ENCODE results near the gene CD99L2. TPM values are rescaled to one million over a fixed set of nuclear protein-coding genes. Genes with fewer than 3 reads are reported as not detected.
A peak's percentile ranks its signal among the peaks of the same experiment; 100 is the strongest.

Gene CD99L2
- total and polyA plus RNA-seq, 10 of the 15 experiments (the other 5 are each of a cell fraction or from before 2014, with no cell fraction given), result 1.1 to 22.9 (median 13.0) TPM

DNA sequence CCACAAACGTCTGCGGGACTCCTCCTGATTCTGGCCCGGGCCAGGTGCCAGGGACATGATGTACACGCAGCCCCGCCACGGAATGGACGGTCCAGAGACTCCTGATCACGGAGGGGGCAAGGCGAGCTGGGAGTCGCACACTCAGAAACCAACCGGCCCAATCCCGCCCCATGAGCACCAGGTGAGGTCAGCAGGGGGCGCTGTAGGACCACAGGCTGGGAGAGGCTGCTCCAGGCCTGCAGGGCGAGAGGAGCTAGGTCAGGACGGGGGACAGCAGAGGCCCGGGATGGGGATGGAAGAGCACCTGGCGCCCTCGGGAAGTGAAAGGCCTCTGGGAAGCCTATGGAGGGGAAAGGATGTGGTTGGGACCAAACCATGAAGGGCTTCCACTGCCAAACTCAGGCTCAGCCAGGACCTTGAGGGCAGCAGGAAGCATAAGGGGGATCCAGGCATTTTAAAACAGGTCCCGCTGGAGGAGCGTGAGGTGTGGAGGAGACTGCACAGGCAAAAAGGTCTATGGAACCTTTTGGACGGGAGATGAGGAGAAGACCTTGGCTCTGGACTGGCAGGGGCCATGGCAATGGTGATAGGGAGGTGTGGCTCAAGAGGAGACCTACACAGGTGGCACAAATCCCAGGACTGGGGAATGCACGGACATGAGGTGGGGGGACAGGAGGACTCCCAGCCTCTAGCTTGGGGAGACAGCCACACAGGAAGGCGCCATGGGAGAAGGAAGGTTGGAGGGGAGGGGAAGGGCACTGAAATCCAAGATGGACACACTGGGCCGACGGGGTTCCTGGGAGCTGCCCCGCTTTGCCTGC is 126.1 kb downstream of the CD99L2 start:
- in situ Hi-C loops (cut with MboI), result loop anchor here (5.0 to 25.0 kb wide), 2 partner anchors 230 to 915 kb away; partner anchors contain the start of gene PRRG3
- no peaks in the 10 kb centered on the region for H3K9me3 ChIP-seq (replicated peaks; ENCODE audit: control insufficient read depth, insufficient read depth, low read length)
- 36% methylated on average over 26 of the region's 26 CpGs for WGBS (ENCODE audit: insufficient coverage, insufficient replicate concordance, low lambda C conversion rate, missing lambda C conversion rate)
- FAIRE-seq (no peak), DNase-seq (ENCODE audit: low read depth, low spot score) (no peak), ATAC-seq (peak; percentile 98)
- no peaks in the 10 kb centered on the region for H3K4me1 ChIP-seq (ENCODE audit: control insufficient read depth, insufficient read depth, low read length)
- no peak overlapping the region for H3K9ac ChIP-seq (ENCODE audit: control insufficient read depth, insufficient read depth, low read length)
- ChIA-PET CTCF (interaction anchor here (0.7 to 8.1 kb wide), 15 partner anchors 8 to 909 kb away, joined by 3 to 95 read pairs (median 4); no protein-coding TSS in a partner anchor), POLR2A (no interaction called here), SMC1A (ENCODE audit: uncharacterized antibody, unreplicated experiment) (interaction anchor here (1.0 to 5.1 kb wide), 3 partner anchors 146 to 310 kb away, joined by 3 to 40 read pairs (median 4); no protein-coding TSS in a partner anchor), RAD21 (ENCODE audit: unreplicated experiment) (interaction anchor here (0.6 to 2.5 kb wide), 5 partner anchors 107 to 378 kb away, joined by 3 to 43 read pairs (median 4); no protein-coding TSS in a partner anchor)
- intact Hi-C loops (cut with micrococcal nuclease; ENCODE audit: unreplicated experiment), result loop anchor here (1.0 to 10.0 kb wide), 5 partner anchors 212 to 910 kb away; partner anchors contain the start of gene HMGB3
- H3K27me3 ChIP-seq (replicated peaks in 1 of 2; ENCODE audit: control insufficient read depth in 2 of 2, insufficient read depth in 2 of 2, low read length in 1 of 2), result no peaks in the 10 kb centered on the region
- no peaks in the 10 kb centered on the region; the same call in 1 of the 2 replicates for H4K20me1 ChIP-seq (ENCODE audit: control insufficient read depth, insufficient read depth)
- BruUV-seq (replicated peaks), result no TSS peak
- H3K27ac ChIP-seq (ENCODE audit: control insufficient read depth, insufficient read depth), result no peak overlapping the region
- H3K4me3 ChIP-seq, result no peak overlapping the region
- no peaks in the 10 kb centered on the region; a peak in 2 of 4 replicates for H3K36me3 ChIP-seq (ENCODE audit: control insufficient read depth in 2 of 2, insufficient read depth in 2 of 2, low read length in 1 of 2)
- H3K79me2 ChIP-seq (ENCODE audit: control insufficient read depth, insufficient read depth, low read length), result no peaks in the 10 kb centered on the region
- H3K4me2 ChIP-seq (ENCODE audit: control insufficient read depth, insufficient read depth), result no peak overlapping the region
- no peak overlapping the region for H2AFZ ChIP-seq (ENCODE audit: control insufficient read depth, low read depth, low read length)
- TF ChIP-seq, protein P1, sequence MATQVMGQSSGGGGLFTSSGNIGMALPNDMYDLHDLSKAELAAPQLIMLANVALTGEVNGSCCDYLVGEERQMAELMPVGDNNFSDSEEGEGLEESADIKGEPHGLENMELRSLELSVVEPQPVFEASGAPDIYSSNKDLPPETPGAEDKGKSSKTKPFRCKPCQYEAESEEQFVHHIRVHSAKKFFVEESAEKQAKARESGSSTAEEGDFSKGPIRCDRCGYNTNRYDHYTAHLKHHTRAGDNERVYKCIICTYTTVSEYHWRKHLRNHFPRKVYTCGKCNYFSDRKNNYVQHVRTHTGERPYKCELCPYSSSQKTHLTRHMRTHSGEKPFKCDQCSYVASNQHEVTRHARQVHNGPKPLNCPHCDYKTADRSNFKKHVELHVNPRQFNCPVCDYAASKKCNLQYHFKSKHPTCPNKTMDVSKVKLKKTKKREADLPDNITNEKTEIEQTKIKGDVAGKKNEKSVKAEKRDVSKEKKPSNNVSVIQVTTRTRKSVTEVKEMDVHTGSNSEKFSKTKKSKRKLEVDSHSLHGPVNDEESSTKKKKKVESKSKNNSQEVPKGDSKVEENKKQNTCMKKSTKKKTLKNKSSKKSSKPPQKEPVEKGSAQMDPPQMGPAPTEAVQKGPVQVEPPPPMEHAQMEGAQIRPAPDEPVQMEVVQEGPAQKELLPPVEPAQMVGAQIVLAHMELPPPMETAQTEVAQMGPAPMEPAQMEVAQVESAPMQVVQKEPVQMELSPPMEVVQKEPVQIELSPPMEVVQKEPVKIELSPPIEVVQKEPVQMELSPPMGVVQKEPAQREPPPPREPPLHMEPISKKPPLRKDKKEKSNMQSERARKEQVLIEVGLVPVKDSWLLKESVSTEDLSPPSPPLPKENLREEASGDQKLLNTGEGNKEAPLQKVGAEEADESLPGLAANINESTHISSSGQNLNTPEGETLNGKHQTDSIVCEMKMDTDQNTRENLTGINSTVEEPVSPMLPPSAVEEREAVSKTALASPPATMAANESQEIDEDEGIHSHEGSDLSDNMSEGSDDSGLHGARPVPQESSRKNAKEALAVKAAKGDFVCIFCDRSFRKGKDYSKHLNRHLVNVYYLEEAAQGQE (IDR thresholded peaks at IDR 0.05; ENCODE audit: low read depth, low read length), result no peak
- TF ChIP-seq POU2F2 (IDR thresholded peaks at IDR 0.05; ENCODE audit: borderline replicate concordance, low read depth, low read length) (no peak), NRF1 (conservative IDR thresholded peaks at IDR 0.05; ENCODE audit: low read depth, low read length) (no peak), RAD21 (IDR thresholded peaks at IDR 0.05; ENCODE audit: insufficient read depth, low read depth, low read length) (peak; percentile 98), RFX5 (IDR thresholded peaks at IDR 0.05; ENCODE audit: low read depth, low read length) (no peak), SMC3 (IDR thresholded peaks at IDR 0.05; ENCODE audit: borderline replicate concordance, low read length) (peak; percentile 89), HCFC1 (IDR thresholded peaks at IDR 0.05; ENCODE audit: low read length) (no peak)
- TF ChIP-seq, protein P2, sequence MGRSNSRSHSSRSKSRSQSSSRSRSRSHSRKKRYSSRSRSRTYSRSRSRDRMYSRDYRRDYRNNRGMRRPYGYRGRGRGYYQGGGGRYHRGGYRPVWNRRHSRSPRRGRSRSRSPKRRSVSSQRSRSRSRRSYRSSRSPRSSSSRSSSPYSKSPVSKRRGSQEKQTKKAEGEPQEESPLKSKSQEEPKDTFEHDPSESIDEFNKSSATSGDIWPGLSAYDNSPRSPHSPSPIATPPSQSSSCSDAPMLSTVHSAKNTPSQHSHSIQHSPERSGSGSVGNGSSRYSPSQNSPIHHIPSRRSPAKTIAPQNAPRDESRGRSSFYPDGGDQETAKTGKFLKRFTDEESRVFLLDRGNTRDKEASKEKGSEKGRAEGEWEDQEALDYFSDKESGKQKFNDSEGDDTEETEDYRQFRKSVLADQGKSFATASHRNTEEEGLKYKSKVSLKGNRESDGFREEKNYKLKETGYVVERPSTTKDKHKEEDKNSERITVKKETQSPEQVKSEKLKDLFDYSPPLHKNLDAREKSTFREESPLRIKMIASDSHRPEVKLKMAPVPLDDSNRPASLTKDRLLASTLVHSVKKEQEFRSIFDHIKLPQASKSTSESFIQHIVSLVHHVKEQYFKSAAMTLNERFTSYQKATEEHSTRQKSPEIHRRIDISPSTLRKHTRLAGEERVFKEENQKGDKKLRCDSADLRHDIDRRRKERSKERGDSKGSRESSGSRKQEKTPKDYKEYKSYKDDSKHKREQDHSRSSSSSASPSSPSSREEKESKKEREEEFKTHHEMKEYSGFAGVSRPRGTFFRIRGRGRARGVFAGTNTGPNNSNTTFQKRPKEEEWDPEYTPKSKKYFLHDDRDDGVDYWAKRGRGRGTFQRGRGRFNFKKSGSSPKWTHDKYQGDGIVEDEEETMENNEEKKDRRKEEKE (IDR thresholded peaks at IDR 0.05), result no peak
- TF ChIP-seq, protein P3, sequence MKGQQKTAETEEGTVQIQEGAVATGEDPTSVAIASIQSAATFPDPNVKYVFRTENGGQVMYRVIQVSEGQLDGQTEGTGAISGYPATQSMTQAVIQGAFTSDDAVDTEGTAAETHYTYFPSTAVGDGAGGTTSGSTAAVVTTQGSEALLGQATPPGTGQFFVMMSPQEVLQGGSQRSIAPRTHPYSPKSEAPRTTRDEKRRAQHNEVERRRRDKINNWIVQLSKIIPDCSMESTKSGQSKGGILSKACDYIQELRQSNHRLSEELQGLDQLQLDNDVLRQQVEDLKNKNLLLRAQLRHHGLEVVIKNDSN (IDR thresholded peaks at IDR 0.05; ENCODE audit: borderline replicate concordance, extremely low read length, insufficient read depth, low read depth, low read length), result no peak
- TF ChIP-seq, protein P4, sequence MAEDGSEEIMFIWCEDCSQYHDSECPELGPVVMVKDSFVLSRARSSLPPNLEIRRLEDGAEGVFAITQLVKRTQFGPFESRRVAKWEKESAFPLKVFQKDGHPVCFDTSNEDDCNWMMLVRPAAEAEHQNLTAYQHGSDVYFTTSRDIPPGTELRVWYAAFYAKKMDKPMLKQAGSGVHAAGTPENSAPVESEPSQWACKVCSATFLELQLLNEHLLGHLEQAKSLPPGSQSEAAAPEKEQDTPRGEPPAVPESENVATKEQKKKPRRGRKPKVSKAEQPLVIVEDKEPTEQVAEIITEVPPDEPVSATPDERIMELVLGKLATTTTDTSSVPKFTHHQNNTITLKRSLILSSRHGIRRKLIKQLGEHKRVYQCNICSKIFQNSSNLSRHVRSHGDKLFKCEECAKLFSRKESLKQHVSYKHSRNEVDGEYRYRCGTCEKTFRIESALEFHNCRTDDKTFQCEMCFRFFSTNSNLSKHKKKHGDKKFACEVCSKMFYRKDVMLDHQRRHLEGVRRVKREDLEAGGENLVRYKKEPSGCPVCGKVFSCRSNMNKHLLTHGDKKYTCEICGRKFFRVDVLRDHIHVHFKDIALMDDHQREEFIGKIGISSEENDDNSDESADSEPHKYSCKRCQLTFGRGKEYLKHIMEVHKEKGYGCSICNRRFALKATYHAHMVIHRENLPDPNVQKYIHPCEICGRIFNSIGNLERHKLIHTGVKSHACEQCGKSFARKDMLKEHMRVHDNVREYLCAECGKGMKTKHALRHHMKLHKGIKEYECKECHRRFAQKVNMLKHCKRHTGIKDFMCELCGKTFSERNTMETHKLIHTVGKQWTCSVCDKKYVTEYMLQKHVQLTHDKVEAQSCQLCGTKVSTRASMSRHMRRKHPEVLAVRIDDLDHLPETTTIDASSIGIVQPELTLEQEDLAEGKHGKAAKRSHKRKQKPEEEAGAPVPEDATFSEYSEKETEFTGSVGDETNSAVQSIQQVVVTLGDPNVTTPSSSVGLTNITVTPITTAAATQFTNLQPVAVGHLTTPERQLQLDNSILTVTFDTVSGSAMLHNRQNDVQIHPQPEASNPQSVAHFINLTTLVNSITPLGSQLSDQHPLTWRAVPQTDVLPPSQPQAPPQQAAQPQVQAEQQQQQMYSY (CRISPR knock-in tag; IDR thresholded peaks at IDR 0.05), result no peak

All from GM12878 (cell line).